Stimulated activated CD8-positive, alpha-beta memory T cell treated with anti-CD3 and anti-CD28 coated beads, Interleukin-12 subunit alpha, Interleukin-12 subunit beta, amount 100 ng/mL, for 1 hour (primary cell): ENCODE data around the gene PRSS1.
"Not testable (repeated sequence)": the region's sequence is repeated elsewhere in the genome, so short reads cannot be mapped to it uniquely, and the experiment has no call there.

Source experiments
- DNase-seq: peaks from one replicate; pipeline ENCODE4 v3.0.0-alpha.2; 2020; ENCODE audit warnings: low read depth

Gene PRSS1

GRCh38 chr7:142746264-142746663, 3.0 kb upstream of the PRSS1 start:
- DNase-seq = no peak

- DNase-seq = not testable (repeated sequence)
These were observed 862 bp upstream of the PRSS1 start for GRCh38 chr7:142748410-142748809.

- no peak for DNase-seq
These were observed 1.2 kb downstream of the PRSS1 start for GRCh38 chr7:142750321-142750938.

- DNase-seq = not testable (repeated sequence)
These were observed 2.4 kb downstream of the PRSS1 start for GRCh38 chr7:142751526-142752175.

- no peak for DNase-seq
These were observed 3.3 kb downstream of the PRSS1 start for GRCh38 chr7:142752376-142753225.

GRCh38 chr7:142753366-142753765, 4.1 kb downstream of the PRSS1 start:
- no peak for DNase-seq

- DNase-seq = not testable (repeated sequence)
These were observed 4.7 kb downstream of the PRSS1 start for GRCh38 chr7:142753925-142754491.

- no peak for DNase-seq
These were observed 5.7 kb downstream of the PRSS1 start for GRCh38 chr7:142754681-142755575.

- DNase-seq = not testable (repeated sequence)
These were observed 9.0 kb downstream of the PRSS1 start for GRCh38 chr7:142758312-142758711.

- DNase-seq = no peak
These were observed 10.2 kb downstream of the PRSS1 start for GRCh38 chr7:142759433-142759832.

- DNase-seq = no peak
These were observed 10.9 kb downstream of the PRSS1 start for GRCh38 chr7:142760071-142760642.

GRCh38 chr7:142761606-142762005, 12.3 kb downstream of the PRSS1 start:
- DNase-seq = not testable (repeated sequence)

- DNase-seq = no peak
These were observed 12.8 kb downstream of the PRSS1 start for GRCh38 chr7:142762104-142762503.

- no peak for DNase-seq
These were observed 18.2 kb downstream of the PRSS1 start for GRCh38 chr7:142767451-142767850.

- no peak for DNase-seq
These were observed 18.6 kb downstream of the PRSS1 start for GRCh38 chr7:142767861-142768260.

- not testable (repeated sequence) for DNase-seq
These were observed 19.6 kb downstream of the PRSS1 start for GRCh38 chr7:142768885-142769284.

GRCh38 chr7:142770661-142771352, 21.5 kb downstream of the PRSS1 start, which contains the start of gene PRSS2:
Gene PRSS2, plus strand, starts transcription at chr7:142770970. Its CDS starts 13 bp downstream, at chr7:142770983.
- no peak for DNase-seq

- no peak for DNase-seq
These were observed 22.1 kb downstream of the PRSS1 start for GRCh38 chr7:142771353-142771723.

- no peak for DNase-seq
These were observed 22.8 kb downstream of the PRSS1 start for GRCh38 chr7:142772051-142772450.

GRCh38 chr7:142772673-142773072, 23.4 kb downstream of the PRSS1 start:
- DNase-seq = no peak
